K562 (cell line): ENCODE data around the gene HPD. TPM values are rescaled to one million over a fixed set of nuclear protein-coding genes. Genes with fewer than 3 reads are reported as not detected.

Experiments used
- CBX1 ChIP-seq: sonication (generic); IDR thresholded peaks from 2 replicates; pipeline ENCODE4 v1.6.1; 2016; ENCODE audit warnings: antibody characterized with exemption, low read depth, mild to moderate bottlenecking
- CBX8 ChIP-seq: fragments of 200-600 bp; sonication (generic); IDR thresholded peaks from 2 replicates; pipeline ENCODE4 v1.6.1; 2012; ENCODE audit warnings: borderline replicate concordance, mixed run types, low read depth, mild to moderate bottlenecking, moderate library complexity, mixed read lengths, low read length, control low read depth, inconsistent platforms; ENCODE audit not compliant: poor library complexity, severe bottlenecking; ENCODE audit errors: extremely low read depth
- FOXP1 ChIP-seq: sonication (generic); formaldehyde crosslinking; IDR thresholded peaks from 2 replicates; pipeline ENCODE4 v1.8.0; 2022; ENCODE audit warnings: mild to moderate bottlenecking, missing genetic modification reagents
- GABPB1 ChIP-seq: sonication (generic); formaldehyde crosslinking; IDR thresholded peaks from 2 replicates; pipeline ENCODE4 v1.8.0; 2022; ENCODE audit warnings: mild to moderate bottlenecking, missing genetic modification reagents
- GTF2B ChIP-seq: IDR thresholded peaks from 2 replicates; pipeline ENCODE4 v1.6.1; 2011; ENCODE audit not compliant: insufficient read length; ENCODE audit errors: extremely low read depth
- HEY1 ChIP-seq: fragments of 250-450 bp; sonication (Bioruptor Pico); IDR thresholded peaks from 2 replicates; pipeline ENCODE4 v1.5.0; 2020; ENCODE audit warnings: mild to moderate bottlenecking, moderate library complexity, borderline replicate concordance
- MTF1 ChIP-seq: fragments of 250-450 bp; sonication (Bioruptor Pico); IDR thresholded peaks from 2 replicates; pipeline ENCODE4 v1.9.0; 2021; ENCODE audit warnings: moderate library complexity, mild to moderate bottlenecking, inconsistent platforms, borderline replicate concordance
- PHB ChIP-seq: fragments of 250-450 bp; sonication (Bioruptor Pico); IDR thresholded peaks from 2 replicates; pipeline ENCODE4 v1.5.0; 2021
- RB1 ChIP-seq: fragments of 450-650 bp; IDR thresholded peaks from 2 replicates; pipeline ENCODE4 v1.6.1; 2017; ENCODE audit warnings: low read depth, mild to moderate bottlenecking
- RBM39 ChIP-seq: fragments of 200-400 bp; formaldehyde crosslinking; optimal IDR thresholded peaks from 2 replicates; pipeline ENCODE3; 2018; ENCODE audit warnings: low read depth, low read length
- SIN3B ChIP-seq: fragments of 450-650 bp; IDR thresholded peaks from 2 replicates; pipeline ENCODE4 v1.6.1; 2017; ENCODE audit warnings: low read depth, mild to moderate bottlenecking, moderate library complexity
- SRF ChIP-seq, 2 experiments: fragments of 250-450, 450-650 bp in 1 of 2; sonication (Bioruptor Pico) in 1 of 2; sonication (generic) in 1 of 2; formaldehyde crosslinking; IDR thresholded peaks; 2 replicates each; pipeline versions ENCODE4 v1.5.0 to v1.5.1; 2020 to 2022; ENCODE audit warnings: mild to moderate bottlenecking in 1 of 2, missing genetic modification reagents in 1 of 2
- TAF15 ChIP-seq: fragments of 200-400 bp; formaldehyde crosslinking; IDR thresholded peaks from 2 replicates; pipeline ENCODE4 v1.6.1; 2017; ENCODE audit warnings: mild to moderate bottlenecking, low read depth, low read length, moderate library complexity
- TAF9B ChIP-seq: fragments of 450-650 bp; IDR thresholded peaks from 2 replicates; pipeline ENCODE4 v1.6.1; 2018; ENCODE audit warnings: mild to moderate bottlenecking; ENCODE audit not compliant: partially characterized antibody
- TRIM25 ChIP-seq: fragments of 450-650 bp; IDR thresholded peaks from 2 replicates; pipeline ENCODE4 v1.7.0; 2016; ENCODE audit warnings: borderline replicate concordance
- ZFP30 ChIP-seq: fragments of 250-450 bp; sonication (Bioruptor Pico); IDR thresholded peaks from 2 replicates; pipeline ENCODE4 v1.8.0; 2022; ENCODE audit warnings: moderate library complexity, mild to moderate bottlenecking, inconsistent platforms, borderline replicate concordance
- ZKSCAN8 ChIP-seq: fragments of 200-800 bp; sonication (Bioruptor generic); IDR thresholded peaks from 2 replicates; pipeline ENCODE4 v1.6.1; 2016; ENCODE audit warnings: missing genetic modification characterization, missing compliant biosample characterization
- ZNF134 ChIP-seq: fragments of 250-450 bp; sonication (Bioruptor Pico); conservative IDR thresholded peaks from 2 replicates; pipeline ENCODE4 v1.4.0; 2020
- ZNF23 ChIP-seq: fragments of 250-450 bp; sonication (Bioruptor Pico); IDR thresholded peaks from 2 replicates; pipeline ENCODE4 v1.4.0; 2020; ENCODE audit warnings: mild to moderate bottlenecking
- ZNF445 ChIP-seq: fragments of 250-450 bp; sonication (Bioruptor Pico); IDR thresholded peaks from 2 replicates; pipeline ENCODE4 v1.4.0; 2020; ENCODE audit warnings: low read depth, mild to moderate bottlenecking, moderate library complexity
- ZNF589 ChIP-seq: fragments of 200-800 bp; sonication (Bioruptor generic); IDR thresholded peaks from 2 replicates; pipeline ENCODE4 v1.6.1; 2016; ENCODE audit warnings: low read depth, missing genetic modification characterization, missing compliant biosample characterization
- polyA plus RNA-seq, 8 experiments: library from polyadenylated mRNA; depleted of rRNA in 4 of 8; stranded (reverse) in 5 of 8; unstranded in 3 of 8; fragments of >200 nt; fragmentation: Nextera tagmentation in 2 of 8; fragmentation: Illumina TruSeq in 1 of 8; extraction: Ambion mirVana in 2 of 8; extraction: Trizol in 1 of 8; gene quantifications; 2 replicates each; pipeline versions ENCODE4 v1.2.1 to v1.2.3, GENCODE V29; 2011 to 2014; ENCODE audit warnings: inconsistent platforms in 1 of 8, missing spikeins in 1 of 8
- total RNA-seq, 7 experiments: library from RNA; depleted of rRNA in 6 of 7; stranded (reverse); fragments of >200 nt in 6 of 7; fragmentation: Illumina TruSeq in 2 of 7; extraction: Trizol in 2 of 7; gene quantifications; 2 replicates each; pipeline versions ENCODE4 v1.2.1 to v1.2.3, GENCODE V29; 2011 to 2021; ENCODE audit warnings: low replicate concordance in 1 of 7
- TF ChIP-seq, protein P1 (sequence below): sonication (generic); formaldehyde crosslinking; IDR thresholded peaks from 2 replicates; pipeline ENCODE4 v1.8.1; 2023; ENCODE audit warnings: mild to moderate bottlenecking, missing genetic modification reagents
- TF ChIP-seq, protein P2 (sequence below): fragments of 250-450 bp; sonication (Bioruptor Pico); IDR thresholded peaks from 2 replicates; pipeline ENCODE4 v1.8.0; 2022; ENCODE audit warnings: moderate library complexity, mild to moderate bottlenecking, inconsistent platforms

The HPD gene
- total and polyA plus RNA-seq, 9 of the 15 experiments (the other 6 are each of a cell fraction or from before 2014, with no cell fraction given), result 0.06 to 0.29 (median 0.07) TPM; not detected in 4

GRCh38 chr12:121812320-121812871 is 46.3 kb downstream of the HPD start (continued):
- TF ChIP-seq, protein P1, sequence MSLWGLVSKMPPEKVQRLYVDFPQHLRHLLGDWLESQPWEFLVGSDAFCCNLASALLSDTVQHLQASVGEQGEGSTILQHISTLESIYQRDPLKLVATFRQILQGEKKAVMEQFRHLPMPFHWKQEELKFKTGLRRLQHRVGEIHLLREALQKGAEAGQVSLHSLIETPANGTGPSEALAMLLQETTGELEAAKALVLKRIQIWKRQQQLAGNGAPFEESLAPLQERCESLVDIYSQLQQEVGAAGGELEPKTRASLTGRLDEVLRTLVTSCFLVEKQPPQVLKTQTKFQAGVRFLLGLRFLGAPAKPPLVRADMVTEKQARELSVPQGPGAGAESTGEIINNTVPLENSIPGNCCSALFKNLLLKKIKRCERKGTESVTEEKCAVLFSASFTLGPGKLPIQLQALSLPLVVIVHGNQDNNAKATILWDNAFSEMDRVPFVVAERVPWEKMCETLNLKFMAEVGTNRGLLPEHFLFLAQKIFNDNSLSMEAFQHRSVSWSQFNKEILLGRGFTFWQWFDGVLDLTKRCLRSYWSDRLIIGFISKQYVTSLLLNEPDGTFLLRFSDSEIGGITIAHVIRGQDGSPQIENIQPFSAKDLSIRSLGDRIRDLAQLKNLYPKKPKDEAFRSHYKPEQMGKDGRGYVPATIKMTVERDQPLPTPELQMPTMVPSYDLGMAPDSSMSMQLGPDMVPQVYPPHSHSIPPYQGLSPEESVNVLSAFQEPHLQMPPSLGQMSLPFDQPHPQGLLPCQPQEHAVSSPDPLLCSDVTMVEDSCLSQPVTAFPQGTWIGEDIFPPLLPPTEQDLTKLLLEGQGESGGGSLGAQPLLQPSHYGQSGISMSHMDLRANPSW (CRISPR knock-in tag), result no peak
- TF ChIP-seq SIN3B (no peak), GTF2B (no peak), CBX8 (no peak), RB1 (0 out of 2 replicates have a peak, but pooled peaks have one; percentile 20), ZFP30 (no peak), ZNF23 (CRISPR knock-in tag) (no peak), ZNF134 (CRISPR knock-in tag) (no peak), FOXP1 (CRISPR knock-in tag) (0 out of 2 replicates have a peak, but pooled peaks have one; percentile 61), ZKSCAN8 (CRISPR knock-in tag) (0 out of 2 replicates have a peak, but pooled peaks have one; percentile 78), ZNF589 (CRISPR knock-in tag) (no peak), ZNF445 (CRISPR knock-in tag) (no peak), GABPB1 (CRISPR knock-in tag) (peak; percentile 42; the same call in 1 of the 2 replicates), HEY1 (CRISPR knock-in tag) (no peak), TAF15 (no peak), CBX1 (peak; percentile 98), TRIM25 (no peak), TAF9B (no peak), SRF (CRISPR knock-in tag; IDR thresholded peaks at IDR 0.05) (peak in 1 of 2 experiments; percentile 42; a peak in 1 of 4 replicates), PHB (CRISPR knock-in tag) (no peak), MTF1 (CRISPR knock-in tag) (no peak), RBM39 (no peak)
- TF ChIP-seq, protein P2, sequence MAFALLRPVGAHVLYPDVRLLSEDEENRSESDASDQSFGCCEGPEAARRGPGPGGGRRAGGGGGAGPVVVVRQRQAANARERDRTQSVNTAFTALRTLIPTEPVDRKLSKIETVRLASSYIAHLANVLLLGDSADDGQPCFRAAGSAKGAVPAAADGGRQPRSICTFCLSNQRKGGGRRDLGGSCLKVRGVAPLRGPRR, result no peak
